ENCODE measurements around the gene GLG1.

Gene GLG1

DNA sequence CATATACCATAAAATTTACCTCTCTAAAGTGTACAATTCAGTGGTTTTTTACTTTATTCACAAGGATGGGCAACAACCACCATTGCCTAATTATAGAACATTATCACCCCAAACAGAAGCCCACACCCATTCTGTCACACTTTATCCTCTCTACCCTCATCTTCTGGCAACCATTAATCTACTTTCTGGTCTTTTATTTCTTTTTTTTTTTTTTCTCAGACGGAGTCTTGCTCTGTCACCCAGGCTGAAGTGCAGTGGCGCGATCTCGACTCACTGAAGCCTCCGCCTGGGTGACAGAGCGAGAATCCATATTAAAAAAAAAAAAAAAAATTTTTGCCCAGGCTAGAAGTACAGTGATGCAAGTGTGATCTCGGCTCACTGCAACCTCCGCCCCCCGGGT lies 95.0 kb downstream of the GLG1 start:
- TF ChIP-seq POLR2A (IDR thresholded peaks at IDR 0.05; ENCODE audit: low read depth, low read length), result no peak
- DNase-seq (ENCODE audit: insufficient read length, low spot score) (no peak), FAIRE-seq (no peak)

- FAIRE-seq (no peak), DNase-seq (ENCODE audit: insufficient read length, low spot score) (no peak)
- no peak for TF ChIP-seq POLR2A (IDR thresholded peaks at IDR 0.05; ENCODE audit: low read depth, low read length)
These were observed 101.9 kb downstream of the GLG1 start for GRCh38 chr16:74505011-74505410.

GRCh38 chr16:74503412-74503811 lies 103.5 kb downstream of the GLG1 start:
- no peak for FAIRE-seq
- DNase-seq (ENCODE audit: insufficient read length, low spot score), result no peak
- no peak for TF ChIP-seq POLR2A (IDR thresholded peaks at IDR 0.05; ENCODE audit: low read depth, low read length)

DNA sequence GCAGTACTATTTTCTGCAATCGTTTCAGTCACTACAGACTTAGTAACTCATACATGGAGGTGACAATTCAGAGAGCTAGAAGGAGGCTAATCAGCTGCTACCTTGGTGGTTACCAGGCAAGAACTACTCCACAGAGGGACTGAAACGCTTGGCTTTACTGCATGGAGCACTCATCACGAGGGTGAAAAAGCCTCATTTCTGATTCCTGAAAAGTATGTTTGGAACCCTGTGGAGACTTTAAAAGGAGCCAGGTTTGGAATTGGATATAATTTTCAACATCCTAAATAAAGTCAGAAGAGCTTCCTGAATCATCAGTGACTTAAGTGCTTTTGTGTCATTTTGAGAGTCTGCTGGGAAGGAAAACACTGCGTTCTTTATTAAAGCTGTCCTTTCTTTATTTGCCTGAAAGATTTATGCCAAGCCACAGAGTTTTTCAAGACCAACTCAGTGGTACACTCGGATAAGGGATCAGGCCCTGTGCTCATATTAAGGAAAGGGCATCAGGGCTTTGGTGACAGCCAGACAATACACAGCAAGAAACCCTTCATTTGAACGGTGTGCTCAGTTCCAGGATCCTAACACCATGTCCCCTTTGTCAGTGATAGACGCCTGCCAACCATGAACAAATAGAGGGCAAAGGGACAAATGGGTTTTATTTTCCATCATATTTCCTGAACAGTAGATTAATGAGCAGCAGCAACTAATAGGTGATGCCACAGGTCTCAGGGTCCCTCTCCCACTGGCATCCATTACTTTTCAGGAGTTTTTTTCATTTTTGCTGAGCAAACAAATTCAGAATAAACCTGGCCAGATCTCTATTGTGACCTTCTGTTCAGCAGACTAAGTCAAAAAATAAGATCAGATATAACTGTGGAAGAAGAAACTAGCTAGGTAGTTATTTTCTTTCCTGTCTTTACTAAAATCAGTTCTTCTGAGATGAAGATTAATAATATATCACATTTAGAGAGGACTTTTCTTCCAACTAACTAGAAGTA lies 105.1 kb downstream of the GLG1 start:
- no peak for DNase-seq (ENCODE audit: insufficient read length, low spot score)
- no peak for FAIRE-seq
- TF ChIP-seq POLR2A (IDR thresholded peaks at IDR 0.05; ENCODE audit: low read depth, low read length), result no peak

DNA sequence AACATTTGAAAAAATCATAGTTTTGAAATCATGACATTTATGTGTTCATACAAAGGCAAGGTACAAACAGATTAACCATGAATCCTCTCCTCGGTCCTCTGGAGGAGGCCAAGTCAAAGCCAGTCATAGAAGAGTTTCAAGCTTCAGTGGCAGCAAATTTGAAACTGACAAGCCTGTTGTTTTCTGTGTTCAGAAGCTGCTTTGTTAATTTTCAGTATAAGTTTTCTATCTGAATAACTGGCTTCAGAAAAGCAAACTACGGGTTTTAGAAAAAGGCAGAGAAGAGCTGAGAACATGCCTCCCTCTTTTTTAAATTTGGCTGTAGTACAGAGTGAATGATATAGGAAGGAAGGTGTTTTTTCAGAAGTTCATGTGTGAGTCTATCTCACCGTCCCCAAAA lies 106.0 kb downstream of the GLG1 start:
- FAIRE-seq, result no peak
- DNase-seq (ENCODE audit: insufficient read length, low spot score), result no peak
- no peak for TF ChIP-seq POLR2A (IDR thresholded peaks at IDR 0.05; ENCODE audit: low read depth, low read length)

GRCh38 chr16:74499114-74499513 lies 107.8 kb downstream of the GLG1 start:
- FAIRE-seq (no peak), DNase-seq (ENCODE audit: insufficient read length, low spot score) (no peak)
- TF ChIP-seq POLR2A (IDR thresholded peaks at IDR 0.05; ENCODE audit: low read depth, low read length), result no peak

DNA sequence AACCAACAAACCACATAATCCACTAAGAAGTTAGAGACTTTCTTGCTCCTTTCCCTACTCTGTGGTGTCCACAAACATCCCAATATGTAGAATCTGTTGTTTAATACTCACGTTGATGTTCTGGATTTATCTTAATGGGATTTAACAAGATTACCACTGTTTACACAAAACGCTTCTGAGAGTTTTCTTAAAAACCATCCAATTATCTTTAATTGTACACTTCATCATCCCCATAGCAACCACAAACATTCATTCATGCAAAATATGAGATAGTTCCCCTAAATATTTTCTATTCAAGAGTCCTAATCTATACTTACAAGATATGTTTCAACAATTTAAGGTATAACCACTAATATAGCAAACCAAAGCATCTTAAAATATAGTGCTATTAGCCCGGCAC lies 109.2 kb downstream of the GLG1 start:
- DNase-seq (ENCODE audit: insufficient read length, low spot score) (no peak), FAIRE-seq (no peak)
- no peak for TF ChIP-seq POLR2A (IDR thresholded peaks at IDR 0.05; ENCODE audit: low read depth, low read length)

GRCh38 chr16:74496054-74496453 lies 110.9 kb downstream of the GLG1 start:
- no peak for TF ChIP-seq POLR2A (IDR thresholded peaks at IDR 0.05; ENCODE audit: low read depth, low read length)
- no peak for FAIRE-seq
- no peak for DNase-seq (ENCODE audit: insufficient read length, low spot score)

- FAIRE-seq (no peak), DNase-seq (ENCODE audit: insufficient read length, low spot score) (no peak)
- TF ChIP-seq POLR2A (IDR thresholded peaks at IDR 0.05; ENCODE audit: low read depth, low read length), result no peak
These were observed 113.9 kb downstream of the GLG1 start for GRCh38 chr16:74492976-74493375.

DNA sequence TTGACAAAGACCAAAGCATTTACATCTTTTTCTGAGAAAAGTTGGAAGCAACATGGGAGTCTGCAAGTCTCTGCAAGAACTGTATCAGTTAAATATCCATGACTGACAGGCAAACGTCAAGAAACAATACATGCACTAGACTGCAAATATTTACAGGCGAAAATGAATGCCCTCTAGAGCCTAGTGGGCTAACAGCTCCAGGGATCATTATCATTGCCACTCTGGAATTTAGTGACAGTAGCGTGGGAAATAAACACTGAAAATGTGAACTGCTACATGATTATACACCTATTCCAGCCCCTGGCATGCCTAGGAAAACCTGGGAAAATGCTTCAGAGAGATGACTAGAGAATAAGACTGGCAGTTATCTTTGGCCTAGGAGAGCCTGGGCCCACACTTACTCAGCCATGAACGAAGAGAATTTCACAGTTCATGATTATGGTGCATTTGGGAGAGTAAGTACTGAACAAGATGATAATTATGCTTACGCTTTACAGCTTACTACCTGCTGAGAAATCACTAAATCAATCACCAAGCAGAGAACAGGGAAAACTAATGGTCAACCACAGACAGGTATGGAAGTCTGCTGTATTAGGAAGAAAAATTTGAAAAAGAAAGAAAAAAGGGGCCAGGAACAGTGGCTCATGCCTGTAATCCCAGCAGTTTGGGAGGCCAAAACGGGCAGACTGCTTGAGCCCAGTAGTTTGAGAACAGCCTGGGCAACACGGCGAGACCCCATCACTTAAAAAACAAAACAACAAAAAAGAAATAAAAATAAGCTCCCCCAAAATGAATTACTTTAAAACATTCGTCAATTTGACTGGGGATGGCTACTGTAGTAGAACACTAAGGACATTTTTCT lies 119.0 kb downstream of the GLG1 start:
- no peak for TF ChIP-seq POLR2A (IDR thresholded peaks at IDR 0.05; ENCODE audit: low read depth, low read length)
- no peak for DNase-seq (ENCODE audit: insufficient read length, low spot score)
- FAIRE-seq, result no peak

GRCh38 chr16:74485916-74486315 lies 121.0 kb downstream of the GLG1 start:
- DNase-seq (ENCODE audit: insufficient read length, low spot score) (no peak), FAIRE-seq (no peak)
- no peak for TF ChIP-seq POLR2A (IDR thresholded peaks at IDR 0.05; ENCODE audit: low read depth, low read length)

- DNase-seq (ENCODE audit: insufficient read length, low spot score), result peak; percentile 53
- TF ChIP-seq POLR2A (IDR thresholded peaks at IDR 0.05; ENCODE audit: low read depth, low read length), result no peak
- FAIRE-seq, result peak; percentile 83
These were observed 126.5 kb downstream of the GLG1 start for GRCh38 chr16:74480150-74481029.

DNA sequence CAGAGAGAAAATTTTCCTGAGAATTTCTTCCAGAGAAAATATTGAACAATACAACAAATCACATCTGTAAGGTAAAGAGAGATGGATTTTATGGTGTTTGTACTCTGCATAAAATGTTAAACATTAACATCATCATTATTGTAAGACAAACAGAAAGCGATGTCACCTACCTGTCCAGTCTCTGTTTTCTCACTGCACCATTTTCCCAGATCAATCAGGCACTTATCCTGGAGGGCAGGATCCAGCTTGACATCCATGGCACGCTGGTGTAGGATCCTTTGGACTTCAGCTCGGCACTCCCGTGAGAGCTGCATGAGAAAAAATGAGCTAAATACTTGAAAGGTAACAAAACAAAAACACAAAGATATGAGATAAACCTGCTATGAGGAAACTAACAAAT lies 129.7 kb downstream of the GLG1 start:
- FAIRE-seq (no peak), DNase-seq (ENCODE audit: insufficient read length, low spot score) (no peak)
- no peak for TF ChIP-seq POLR2A (IDR thresholded peaks at IDR 0.05; ENCODE audit: low read depth, low read length)

Measured in H54 (cell line).